Activated T-cell treated with anti-CD3 and anti-CD28 coated beads, Interleukin-2, amount 50 U/mL, for 24 hours (primary cell): Measurements from ENCODE around the gene TNFRSF14.

Source experiments
- DNase-seq: peaks from one replicate; pipeline ENCODE4 v3.0.0-alpha.2; 2020
- H3K27ac Mint-ChIP-seq: 2 replicates; pipeline ENCODE4 v1.8.0; 2020; ENCODE audit warnings: mild to moderate bottlenecking, mixed read lengths
- H3K27me3 Mint-ChIP-seq: 2 replicates; pipeline ENCODE4 v1.8.0; 2020; ENCODE audit warnings: mixed read lengths
- H3K36me3 Mint-ChIP-seq: 2 replicates; pipeline ENCODE4 v1.8.0; 2020; ENCODE audit warnings: low read depth, mixed read lengths
- H3K4me1 Mint-ChIP-seq: 2 replicates; pipeline ENCODE4 v1.8.0; 2020; ENCODE audit warnings: low read depth, mixed read lengths
- H3K4me3 Mint-ChIP-seq: 2 replicates; pipeline ENCODE4 v1.8.0; 2020; ENCODE audit warnings: mild to moderate bottlenecking, moderate library complexity, mixed read lengths
- H3K9me3 Mint-ChIP-seq: 2 replicates; pipeline ENCODE4 v1.8.0; 2020; ENCODE audit warnings: mixed read lengths

The TNFRSF14 gene

DNA sequence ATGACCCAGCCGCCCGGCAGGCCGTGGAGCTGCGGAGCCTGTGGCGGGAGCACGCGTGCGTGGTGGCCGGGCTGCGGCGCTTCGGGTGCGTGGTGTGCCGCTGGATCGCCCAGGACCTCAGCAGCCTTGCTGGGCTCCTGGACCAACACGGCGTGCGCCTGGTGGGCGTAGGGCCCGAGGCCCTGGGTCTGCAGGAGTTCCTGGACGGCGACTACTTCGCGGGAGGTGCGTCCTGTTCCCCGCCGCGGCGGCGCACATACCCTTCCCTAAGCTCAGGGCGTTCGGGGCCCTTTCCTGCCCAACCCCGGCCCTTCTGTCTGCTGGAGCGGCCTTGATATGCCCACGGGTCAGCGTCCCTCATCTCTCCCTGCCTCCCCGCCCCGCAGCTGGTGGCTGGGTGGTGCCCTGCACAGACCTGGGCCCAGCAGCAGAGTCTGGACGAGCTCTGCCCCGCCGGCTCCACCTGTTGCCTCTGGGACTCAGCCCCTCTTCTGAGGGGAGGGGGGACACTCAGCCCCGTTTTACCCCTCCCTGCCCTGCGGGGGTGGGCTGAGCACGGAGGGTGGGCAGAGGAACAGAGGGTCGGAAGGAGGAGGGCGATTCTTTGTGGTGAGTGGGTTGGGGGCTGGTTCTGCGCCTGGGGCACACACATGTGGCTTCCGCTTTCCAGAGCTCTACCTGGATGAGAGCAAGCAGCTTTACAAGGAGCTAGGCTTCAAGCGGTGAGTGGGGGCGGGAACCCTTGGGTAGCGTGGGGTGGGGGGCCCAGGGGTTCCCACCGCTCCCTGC, 31.1 kb downstream of the TNFRSF14 start:
- H3K9me3 Mint-ChIP-seq = no peaks in the 10 kb centered on the region
- H3K4me1 Mint-ChIP-seq = peaks cover 36% of the 10 kb centered on the region
- peak; percentile 70 for DNase-seq
- H3K4me3 Mint-ChIP-seq = peak overlapping the region; percentile 87
- H3K27me3 Mint-ChIP-seq = no peaks in the 10 kb centered on the region
- H3K36me3 Mint-ChIP-seq = peaks cover 11% of the 10 kb centered on the region
- peak overlapping the region; percentile 18 for H3K27ac Mint-ChIP-seq

DNA sequence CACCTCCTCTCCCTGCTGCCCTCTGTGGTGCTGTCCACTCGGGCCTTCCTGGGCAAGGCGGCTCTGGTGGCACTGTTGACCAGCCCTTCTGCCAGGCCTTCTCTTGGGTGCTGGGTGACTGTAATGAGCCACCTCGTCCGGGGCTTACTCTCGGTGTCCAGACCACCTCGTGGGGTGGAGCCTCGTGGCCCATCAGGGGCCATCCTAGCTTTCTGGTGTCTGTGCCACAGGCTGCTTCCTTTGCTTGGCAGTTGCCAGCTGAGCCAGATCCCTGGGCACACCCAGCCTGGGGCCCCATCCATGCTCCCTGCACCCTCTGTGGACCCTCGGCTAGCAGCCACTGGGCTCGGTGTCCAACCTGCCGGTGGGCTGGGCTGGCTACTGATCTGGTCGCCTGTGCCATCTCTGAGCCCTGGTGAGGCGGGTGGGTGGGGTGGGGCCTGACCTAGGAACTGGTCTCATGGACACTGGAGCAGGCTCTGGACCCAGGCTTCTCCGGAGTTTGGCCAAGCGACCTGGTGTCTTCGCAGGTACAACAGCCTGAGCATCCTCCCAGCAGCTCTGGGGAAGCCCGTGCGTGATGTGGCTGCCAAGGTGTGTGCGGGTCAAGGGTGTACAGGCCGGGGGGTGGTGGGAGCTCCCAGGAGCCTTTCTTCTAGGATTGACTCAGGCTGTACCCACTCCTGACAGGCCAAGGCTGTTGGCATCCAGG, 31.8 kb downstream of the TNFRSF14 start:
- Mint-ChIP-seq H3K36me3 (peaks cover 11% of the 10 kb centered on the region), H3K4me1 (peaks cover 31% of the 10 kb centered on the region), H3K27ac (no peak overlapping the region), H3K4me3 (peak overlapping the region; percentile 87), H3K27me3 (no peaks in the 10 kb centered on the region), H3K9me3 (no peaks in the 10 kb centered on the region)
- no peak for DNase-seq

DNA sequence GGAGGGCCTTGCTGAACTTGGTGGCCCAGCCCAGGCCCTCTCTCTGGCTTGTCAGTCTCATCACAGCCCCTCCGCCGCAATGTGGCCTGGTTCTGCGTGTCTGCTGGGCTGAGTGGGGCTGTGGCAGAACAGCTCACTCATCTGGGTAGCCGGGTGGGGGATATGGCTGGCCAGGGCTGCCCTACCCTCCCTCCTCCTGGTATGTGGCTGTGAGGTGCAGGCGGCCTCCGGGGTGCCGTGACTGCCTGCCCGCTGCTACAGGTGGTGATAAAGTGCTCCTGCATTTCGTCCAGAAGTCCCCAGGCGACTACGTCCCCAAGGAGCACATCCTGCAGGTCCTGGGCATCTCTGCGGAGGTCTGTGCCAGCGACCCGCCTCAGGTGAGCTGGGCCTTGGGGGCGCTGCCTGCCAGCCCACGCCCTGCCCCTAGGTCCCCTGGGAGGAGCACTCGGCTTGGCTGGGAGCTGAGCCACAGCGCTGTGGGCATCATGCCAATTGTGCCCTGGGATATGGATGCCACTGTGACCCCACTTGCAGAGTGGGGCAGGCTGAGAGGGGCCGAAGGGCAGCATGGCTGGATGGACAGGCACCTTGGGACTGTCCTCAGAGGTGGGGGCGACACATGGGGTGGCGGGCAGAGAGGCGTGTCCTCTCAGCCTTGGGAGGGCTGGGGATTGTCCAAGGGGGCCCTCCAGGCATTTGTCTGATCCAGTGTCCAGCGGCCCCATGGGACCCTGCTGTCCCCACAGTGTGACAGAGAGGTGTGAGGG, 32.7 kb downstream of the TNFRSF14 start:
- no peaks in the 10 kb centered on the region for H3K9me3 Mint-ChIP-seq
- no peaks in the 10 kb centered on the region for H3K27me3 Mint-ChIP-seq
- H3K4me3 Mint-ChIP-seq = peak overlapping the region; percentile 33

DNA sequence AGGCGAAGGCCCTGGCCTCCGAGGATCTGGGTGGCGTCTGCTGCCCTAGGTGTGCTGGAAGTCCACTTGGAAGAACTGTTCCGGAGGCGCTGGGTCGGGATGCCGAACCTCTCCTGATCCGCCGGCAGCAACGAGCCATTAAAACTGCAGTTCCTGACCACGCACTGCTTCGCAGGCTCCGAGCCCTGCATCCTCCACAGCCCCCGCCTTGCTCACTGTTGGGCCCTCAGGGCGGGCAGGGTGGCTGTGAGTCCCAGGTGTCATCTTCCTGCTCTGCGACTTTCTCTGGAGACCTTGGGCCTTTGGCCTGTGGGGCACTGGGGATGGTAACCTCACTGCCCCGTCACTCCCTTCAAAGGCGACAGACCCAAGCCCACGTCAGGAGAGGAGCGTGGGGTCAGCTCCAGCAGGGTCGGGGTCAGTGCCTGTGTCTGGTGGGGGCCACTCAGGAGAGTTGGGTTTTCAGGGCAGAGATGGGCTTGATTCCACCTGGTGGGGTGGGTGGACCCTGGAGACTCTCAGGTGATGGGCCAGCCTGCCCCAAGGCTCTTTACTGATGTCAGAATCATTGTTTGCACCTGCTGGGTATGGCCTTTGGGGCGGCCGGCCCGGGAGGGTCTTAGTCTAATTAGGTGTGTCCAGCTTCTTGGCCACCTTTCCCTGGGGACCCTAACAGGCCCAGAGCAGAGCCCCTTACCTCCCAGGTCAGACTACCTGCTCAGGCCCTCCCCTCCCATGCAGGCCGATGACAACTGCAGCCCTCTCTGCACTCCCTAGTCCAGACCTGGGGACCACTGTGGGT, 33.5 kb downstream of the TNFRSF14 start:
- H3K27ac Mint-ChIP-seq = no peak overlapping the region
- peaks cover 15% of the 10 kb centered on the region for H3K4me1 Mint-ChIP-seq
- H3K9me3 Mint-ChIP-seq = no peaks in the 10 kb centered on the region
- H3K27me3 Mint-ChIP-seq = no peaks in the 10 kb centered on the region
- peaks cover 11% of the 10 kb centered on the region for H3K36me3 Mint-ChIP-seq
- no peak for DNase-seq
- no peak overlapping the region for H3K4me3 Mint-ChIP-seq

More for the DNA sequence above, 32.7 kb downstream of the TNFRSF14 start:
- peaks cover 22% of the 10 kb centered on the region for H3K4me1 Mint-ChIP-seq
- peaks cover 11% of the 10 kb centered on the region for H3K36me3 Mint-ChIP-seq
- no peak overlapping the region for H3K27ac Mint-ChIP-seq
- DNase-seq = no peak

DNA sequence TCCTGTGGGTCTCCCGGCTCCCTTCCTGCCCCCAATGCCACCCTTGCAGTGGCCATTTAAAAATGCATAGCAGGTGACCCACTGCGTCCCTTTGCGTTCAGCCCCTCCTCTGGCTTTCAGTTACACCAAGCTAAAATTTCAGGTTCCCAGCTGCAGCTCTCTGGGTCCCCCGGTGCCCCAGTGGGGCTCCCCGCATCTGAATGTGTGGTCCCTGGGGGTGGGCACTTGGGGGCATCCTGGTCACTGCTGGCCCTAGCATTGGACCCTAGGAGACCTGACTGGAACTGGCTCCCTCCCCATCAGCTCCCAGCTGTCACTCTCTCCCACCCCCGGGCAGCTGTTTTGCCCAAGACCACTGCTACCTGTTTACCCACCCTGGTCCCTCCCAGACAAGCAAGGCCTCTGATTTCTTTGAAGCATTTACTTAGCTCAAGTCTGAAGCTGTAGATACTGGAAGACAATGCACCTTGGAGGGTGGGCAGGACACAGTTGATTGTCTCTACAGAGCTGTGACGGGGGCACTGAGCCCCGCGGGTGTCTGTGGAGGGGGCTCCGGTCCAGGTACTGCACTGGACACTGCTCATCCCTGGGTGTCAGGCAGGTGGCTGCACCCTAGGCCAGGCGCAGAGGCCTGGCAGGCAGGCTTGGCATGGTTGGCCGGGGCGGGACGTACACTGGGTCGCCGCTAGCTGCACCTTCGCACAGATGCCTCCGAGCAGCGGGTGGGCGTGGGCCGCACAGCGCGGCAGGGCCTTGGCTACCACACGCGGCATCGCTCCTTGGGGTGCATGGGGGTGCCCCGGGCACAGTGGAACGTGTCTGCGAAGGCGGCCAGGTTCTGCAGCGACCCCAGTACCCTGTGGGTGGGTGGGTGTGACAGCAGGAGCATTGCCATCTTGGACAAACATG, 34.3 kb downstream of the TNFRSF14 start:
- no peaks in the 10 kb centered on the region for H3K9me3 Mint-ChIP-seq
- H3K27ac Mint-ChIP-seq = no peak overlapping the region
- peaks cover 8% of the 10 kb centered on the region for H3K36me3 Mint-ChIP-seq
- H3K27me3 Mint-ChIP-seq = no peaks in the 10 kb centered on the region
- no peak for DNase-seq
- no peak overlapping the region for H3K4me3 Mint-ChIP-seq
- H3K4me1 Mint-ChIP-seq = peaks cover 8% of the 10 kb centered on the region

DNA sequence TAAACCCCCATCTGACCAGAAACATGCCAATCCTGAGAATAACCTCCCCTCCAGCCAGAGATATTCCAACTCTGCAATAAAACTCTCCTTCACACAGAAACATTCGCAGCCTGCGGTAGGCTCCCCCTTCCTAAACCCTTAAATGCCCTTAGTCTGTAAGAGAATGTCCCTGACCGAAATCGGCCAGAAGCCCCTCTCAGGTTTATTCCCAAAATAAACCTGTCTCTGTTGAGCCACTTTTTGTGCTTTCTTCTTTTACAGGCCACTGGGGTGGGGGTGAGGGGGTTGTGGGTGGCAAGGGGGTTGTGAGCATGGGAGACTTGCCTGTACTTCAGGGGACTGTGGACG, 35.0 kb downstream of the TNFRSF14 start:
- DNase-seq = no peak
- Mint-ChIP-seq H3K36me3 (peaks cover 7% of the 10 kb centered on the region), H3K27ac (no peak overlapping the region), H3K4me3 (no peak overlapping the region), H3K9me3 (no peaks in the 10 kb centered on the region), H3K4me1 (peaks cover 8% of the 10 kb centered on the region), H3K27me3 (no peaks in the 10 kb centered on the region)

DNA sequence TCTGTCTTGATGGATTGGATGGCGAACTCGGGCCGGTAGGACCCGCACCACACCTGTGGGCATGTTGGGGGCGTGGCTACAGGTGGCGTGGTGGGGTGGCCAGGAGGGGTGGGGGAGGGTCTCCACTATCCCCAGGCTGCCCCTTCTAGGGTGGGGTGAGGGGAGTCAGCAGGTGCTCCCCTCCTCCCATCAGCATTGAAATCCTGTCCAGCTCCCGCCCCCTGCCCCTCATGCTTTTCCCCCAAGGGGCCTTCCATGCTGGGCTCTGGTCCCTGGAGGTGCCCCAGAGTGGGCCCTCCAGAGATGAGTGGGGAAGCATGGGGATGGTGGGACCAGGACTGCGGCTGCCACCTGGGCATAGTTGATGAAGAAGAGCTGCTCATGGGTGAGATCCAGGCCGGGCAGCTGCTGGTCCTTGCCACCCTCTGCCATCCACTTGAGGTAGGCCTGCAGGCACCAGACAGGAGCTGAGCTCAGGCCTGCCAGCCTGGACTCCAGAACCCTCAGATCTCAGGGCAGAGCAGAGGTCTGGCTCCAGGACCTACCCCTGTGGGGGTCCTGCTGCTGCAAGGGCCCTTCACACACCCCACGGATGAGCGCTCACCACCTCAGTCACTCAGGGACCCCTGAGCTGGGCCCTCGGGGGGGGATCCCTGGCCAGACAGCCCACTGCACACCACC, 35.5 kb downstream of the TNFRSF14 start:
- H3K27me3 Mint-ChIP-seq = no peaks in the 10 kb centered on the region
- no peak overlapping the region for H3K4me3 Mint-ChIP-seq
- H3K27ac Mint-ChIP-seq = no peak overlapping the region
- no peaks in the 10 kb centered on the region for H3K9me3 Mint-ChIP-seq
- peaks cover 8% of the 10 kb centered on the region for H3K4me1 Mint-ChIP-seq
- H3K36me3 Mint-ChIP-seq = peaks cover 7% of the 10 kb centered on the region
- DNase-seq = no peak

DNA sequence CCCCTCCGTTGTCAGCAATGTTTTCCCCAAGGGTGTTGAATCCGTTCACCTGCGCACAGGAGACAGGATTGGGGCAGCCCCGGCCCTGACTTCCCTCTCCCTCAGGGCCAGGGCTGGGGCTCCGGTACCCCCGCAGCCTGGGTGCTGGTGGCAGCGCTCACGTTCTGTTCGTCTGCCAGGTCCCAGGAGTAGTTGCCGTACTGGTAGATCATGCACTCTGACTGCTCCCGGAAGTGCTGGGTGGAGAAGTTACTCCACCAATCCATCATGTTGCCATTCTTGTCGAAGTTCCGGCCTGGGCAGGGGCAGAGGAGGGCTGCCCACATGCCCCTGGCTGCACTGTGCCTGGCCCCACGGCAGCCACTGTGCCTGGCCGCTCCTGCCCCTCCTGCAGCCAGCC, 36.5 kb downstream of the TNFRSF14 start:
- H3K27me3 Mint-ChIP-seq = no peaks in the 10 kb centered on the region
- H3K27ac Mint-ChIP-seq = no peak overlapping the region
- H3K4me3 Mint-ChIP-seq = no peak overlapping the region
- no peak for DNase-seq
- H3K36me3 Mint-ChIP-seq = peaks cover 7% of the 10 kb centered on the region
- peaks cover 5% of the 10 kb centered on the region for H3K4me1 Mint-ChIP-seq
- no peaks in the 10 kb centered on the region for H3K9me3 Mint-ChIP-seq

DNA sequence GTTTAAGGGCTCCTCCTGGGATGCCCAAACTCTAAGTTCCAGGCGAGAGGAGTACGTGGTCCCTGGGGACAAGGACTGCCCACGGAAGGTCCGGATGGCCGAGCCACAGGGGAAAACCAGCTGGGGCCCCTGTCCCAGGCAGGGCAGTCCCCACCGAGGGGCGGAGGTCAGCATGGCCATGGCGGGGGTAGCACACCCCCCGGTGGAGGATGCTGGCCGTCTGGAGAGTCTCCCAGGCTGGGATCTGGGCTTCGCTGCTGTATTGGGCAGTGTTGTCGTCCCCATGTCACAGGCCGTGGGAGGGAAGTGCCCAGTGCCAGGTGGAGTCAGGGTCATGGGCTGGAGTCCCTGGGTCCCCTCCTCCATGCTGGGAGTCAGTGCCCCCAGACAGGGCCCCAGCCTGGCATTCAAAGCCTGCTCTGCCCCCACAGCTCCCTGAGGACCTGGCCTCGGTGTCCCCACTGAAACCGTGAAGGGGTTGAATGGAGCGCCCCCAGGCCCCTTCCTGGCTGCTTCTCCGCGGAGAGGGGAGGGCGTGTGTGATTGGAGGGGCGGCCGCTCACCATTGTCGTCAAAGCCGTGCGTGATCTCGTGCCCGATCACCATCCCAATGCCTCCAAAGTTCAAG, 37.2 kb downstream of the TNFRSF14 start:
- no peak overlapping the region for H3K4me3 Mint-ChIP-seq
- H3K36me3 Mint-ChIP-seq = peaks cover 7% of the 10 kb centered on the region
- no peak for DNase-seq
- H3K27ac Mint-ChIP-seq = no peak overlapping the region
- H3K4me1 Mint-ChIP-seq = peaks cover 3% of the 10 kb centered on the region
- H3K9me3 Mint-ChIP-seq = no peaks in the 10 kb centered on the region
- no peaks in the 10 kb centered on the region for H3K27me3 Mint-ChIP-seq

DNA sequence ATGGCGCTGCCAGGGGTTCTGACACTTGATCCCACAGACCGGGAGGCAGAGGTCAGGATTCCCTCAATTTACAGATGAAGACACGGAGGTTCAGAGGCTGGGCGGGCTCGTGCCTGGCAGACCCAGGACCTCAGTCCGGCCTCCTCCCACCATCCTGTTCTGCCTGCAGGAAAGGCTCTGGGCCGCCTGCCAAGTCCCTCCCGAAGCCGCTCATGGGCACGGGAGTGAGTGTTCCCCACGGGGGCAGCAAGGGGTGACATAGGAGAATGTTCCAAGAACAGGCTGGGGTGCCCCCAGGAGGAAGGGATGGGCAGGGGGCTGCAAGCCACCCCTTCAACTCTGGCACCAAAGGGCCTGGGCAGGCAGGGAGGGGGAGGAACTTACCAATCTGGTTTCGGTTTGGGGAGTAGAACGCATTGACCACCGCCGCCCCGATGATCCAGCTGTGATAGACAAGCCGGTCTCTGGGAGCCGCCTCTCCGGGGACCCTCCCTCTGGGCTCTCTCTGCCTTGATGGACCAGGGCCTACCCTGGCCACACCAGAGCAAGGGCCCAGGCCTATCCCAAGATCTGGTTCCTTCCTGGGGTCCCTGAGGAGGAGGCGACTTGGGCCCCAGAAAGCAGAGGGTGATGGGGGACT, 38.0 kb downstream of the TNFRSF14 start:
- no peak overlapping the region for H3K4me3 Mint-ChIP-seq
- H3K36me3 Mint-ChIP-seq = peaks cover 7% of the 10 kb centered on the region
- H3K27ac Mint-ChIP-seq = no peak overlapping the region
- H3K4me1 Mint-ChIP-seq = peaks cover 3% of the 10 kb centered on the region
- H3K27me3 Mint-ChIP-seq = no peaks in the 10 kb centered on the region
- H3K9me3 Mint-ChIP-seq = peaks cover 2% of the 10 kb centered on the region
- no peak for DNase-seq

DNA sequence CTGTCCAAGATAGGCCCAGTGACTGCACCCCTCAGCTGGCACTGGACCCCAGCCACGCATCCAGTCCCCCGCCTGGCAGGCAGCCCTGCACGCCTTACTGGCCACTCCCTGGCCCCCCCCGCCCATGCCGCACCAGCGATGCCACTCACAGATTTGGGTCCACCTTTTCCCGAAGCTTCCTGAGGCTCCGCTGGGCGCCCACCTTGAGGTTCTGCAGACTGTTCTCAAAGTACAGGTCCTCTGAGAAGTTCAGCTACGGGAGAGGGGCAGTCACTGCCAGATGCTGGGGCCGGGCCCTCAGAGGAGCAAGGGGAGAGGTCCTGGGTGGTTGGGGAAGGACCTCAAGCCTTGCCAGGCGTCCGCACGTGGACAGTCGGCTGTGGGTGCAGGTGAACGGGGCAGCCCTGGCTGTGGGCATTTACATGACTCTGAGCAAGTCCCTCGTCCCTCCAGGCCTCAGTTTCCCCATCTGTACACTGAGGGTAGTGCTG, 38.5 kb downstream of the TNFRSF14 start:
- H3K27me3 Mint-ChIP-seq = no peaks in the 10 kb centered on the region
- no peak overlapping the region for H3K27ac Mint-ChIP-seq
- H3K9me3 Mint-ChIP-seq = peaks cover 2% of the 10 kb centered on the region
- H3K4me1 Mint-ChIP-seq = peaks cover 3% of the 10 kb centered on the region
- H3K4me3 Mint-ChIP-seq = no peak overlapping the region
- DNase-seq = peak; percentile 23
- peaks cover 1% of the 10 kb centered on the region for H3K36me3 Mint-ChIP-seq

DNA sequence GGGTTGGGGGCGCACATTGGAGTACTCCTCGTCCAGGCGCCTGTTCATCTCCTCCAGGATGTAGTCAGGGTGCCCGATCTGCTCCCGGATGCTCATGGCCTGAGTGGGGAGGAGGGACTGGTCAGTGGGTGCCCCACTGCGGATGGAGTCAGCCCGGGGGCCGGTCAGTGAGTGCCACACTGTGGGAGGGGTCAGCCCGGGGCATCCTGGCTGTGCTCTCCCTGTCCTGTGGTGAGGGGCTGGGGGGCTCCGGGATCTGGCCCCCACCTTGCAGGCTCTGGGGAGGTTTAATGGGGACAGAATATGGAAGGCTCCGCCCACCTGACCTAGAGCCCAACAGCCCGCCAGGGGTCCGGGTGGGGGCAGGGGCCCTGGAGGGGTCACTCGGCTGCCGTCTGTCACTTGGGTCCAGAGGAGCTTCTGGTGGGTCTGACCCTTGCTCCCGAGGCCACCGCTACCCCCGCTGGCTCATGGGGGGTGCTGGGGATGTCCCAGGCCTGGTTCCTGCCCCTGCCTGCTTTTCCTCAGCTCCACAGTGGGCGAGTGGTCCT, 39.2 kb downstream of the TNFRSF14 start:
- no peak for DNase-seq
- Mint-ChIP-seq H3K27me3 (no peaks in the 10 kb centered on the region), H3K9me3 (peaks cover 2% of the 10 kb centered on the region), H3K36me3 (no peaks in the 10 kb centered on the region), H3K27ac (no peak overlapping the region), H3K4me1 (peaks cover 3% of the 10 kb centered on the region), H3K4me3 (no peak overlapping the region)
